Renal cortex interstitium (tissue), 11 donors: ENCODE results near the gene PHETA1. TPM values are rescaled to one million over a fixed set of nuclear protein-coding genes. Genes with fewer than 3 reads are reported as not detected.
"Not testable (repeated sequence)": the region's sequence is repeated elsewhere in the genome, so short reads cannot be mapped to it uniquely, and the experiment has no call there.

ENCODE experiments used
- DNase-seq, 11 donors: peaks; one replicate each; pipeline ENCODE4 v3.0.0-alpha.2; 2013; ENCODE audit warnings: low read depth in 9 of 11, low spot score in 4 of 11; ENCODE audit errors: extremely low read depth in 1 of 11
- polyA plus RNA-seq, 3 donors: library from polyadenylated mRNA; unstranded; fragments of 120-200 nt; gene quantifications; one replicate each; pipeline ENCODE4 v1.2.1, GENCODE V29; 2013; ENCODE audit not compliant: insufficient read length in 3 of 3

The PHETA1 gene
- polyA plus RNA-seq, 3 donors, result 10.4 to 15.1 (median 13.1) TPM

DNA sequence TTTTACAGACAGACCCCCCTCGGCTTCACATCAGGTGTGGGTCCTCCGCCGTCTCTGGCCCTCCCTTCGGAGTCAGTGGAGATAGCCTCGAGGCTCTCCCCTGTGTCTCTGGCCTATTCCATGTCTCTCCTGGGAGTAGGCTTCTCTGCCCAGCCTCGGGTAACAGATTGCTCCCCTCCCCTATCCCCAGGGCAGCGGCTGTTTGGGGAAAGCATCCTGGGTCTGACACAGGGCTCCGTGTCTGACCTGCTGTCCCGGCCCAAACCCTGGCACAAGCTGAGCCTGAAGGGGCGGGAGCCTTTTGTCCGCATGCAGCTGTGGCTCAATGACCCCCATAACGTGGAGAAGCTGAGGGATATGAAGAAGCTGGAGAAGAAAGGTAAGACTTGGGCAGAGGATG lies 30.8 kb downstream of the PHETA1 start:
- DNase-seq, result no peak

DNA sequence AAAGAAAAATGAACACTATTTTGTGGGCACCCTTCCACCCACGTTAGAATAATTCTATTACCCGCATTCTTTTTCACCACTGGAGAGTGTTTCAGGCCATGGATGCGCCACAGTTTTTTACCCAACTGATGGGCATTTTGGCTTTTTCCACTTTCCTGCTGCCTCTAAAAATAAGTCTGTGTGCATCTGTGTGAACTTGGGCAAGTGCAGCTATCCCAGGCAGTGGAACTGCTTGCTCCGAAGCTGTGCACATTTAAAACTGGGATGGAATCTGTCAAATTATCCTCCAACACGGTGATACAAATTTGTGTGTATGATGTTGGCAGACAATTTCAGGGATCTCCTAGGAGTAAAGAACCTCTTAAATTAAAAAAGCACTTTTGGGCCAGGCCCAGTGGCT lies 31.5 kb downstream of the PHETA1 start:
- no peak for DNase-seq

DNA sequence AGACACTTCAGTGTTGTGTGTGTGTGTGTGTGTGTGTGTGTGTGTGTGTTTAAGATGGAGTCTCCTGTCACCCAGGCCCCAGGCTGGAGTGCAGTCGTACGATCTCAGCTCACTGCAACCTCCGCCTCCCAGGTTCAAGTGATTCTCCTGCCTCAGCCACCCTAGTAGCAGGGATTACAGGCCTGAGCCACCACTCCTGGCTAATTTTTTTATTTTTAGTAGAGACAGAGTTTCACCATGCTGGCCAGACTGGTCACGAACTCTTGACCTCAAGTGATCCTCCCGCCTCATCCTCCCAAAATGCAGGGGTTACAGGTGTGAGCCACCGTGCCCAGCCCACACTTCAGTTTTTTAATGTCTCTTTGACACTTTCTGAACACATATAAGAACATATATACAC lies 32.5 kb downstream of the PHETA1 start:
- not testable (repeated sequence) for DNase-seq

DNA sequence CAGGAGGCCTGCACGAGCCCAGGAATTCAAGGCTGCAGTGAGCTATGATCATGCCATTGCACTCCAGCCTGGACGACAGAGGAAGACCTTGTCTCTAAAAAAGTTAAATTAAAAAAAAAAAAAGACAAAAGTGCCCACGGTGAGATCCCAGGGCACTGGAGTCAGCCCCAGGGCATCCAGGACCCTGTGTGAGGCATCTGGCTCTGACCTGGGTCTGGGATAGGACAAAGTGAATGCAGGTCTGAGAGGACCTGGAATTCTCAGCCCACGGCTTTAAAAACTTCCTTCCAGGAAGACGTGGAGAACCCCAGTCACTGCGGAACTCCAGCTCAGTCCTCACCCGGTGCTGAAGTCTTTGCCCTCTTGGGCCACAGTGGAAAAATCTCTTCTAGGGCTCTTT lies 33.1 kb downstream of the PHETA1 start:
- no peak for DNase-seq

DNA sequence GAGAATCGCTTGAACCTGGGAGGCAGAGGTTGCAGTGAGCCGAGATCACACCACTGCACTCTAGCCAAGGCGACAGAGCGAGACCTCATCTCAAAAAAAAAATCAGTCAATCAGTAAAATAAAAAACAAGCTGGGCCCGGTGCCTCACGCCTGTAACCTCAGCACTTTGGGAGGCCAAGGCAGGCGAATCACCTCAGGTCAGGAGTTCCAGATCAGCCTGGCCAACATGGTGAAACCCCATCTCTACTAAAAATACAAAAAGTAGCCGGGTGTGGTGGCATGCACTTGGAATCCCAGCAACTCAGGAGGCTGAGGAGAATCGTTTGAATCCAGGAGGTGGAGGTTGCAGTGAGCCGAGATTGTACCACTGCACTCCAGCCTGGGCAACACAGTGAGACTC lies 33.6 kb downstream of the PHETA1 start:
- not testable (repeated sequence) for DNase-seq

- DNase-seq, result no peak
Observed at GRCh38 chr12:111334393-111334915, 34.4 kb downstream of the PHETA1 start.

DNA sequence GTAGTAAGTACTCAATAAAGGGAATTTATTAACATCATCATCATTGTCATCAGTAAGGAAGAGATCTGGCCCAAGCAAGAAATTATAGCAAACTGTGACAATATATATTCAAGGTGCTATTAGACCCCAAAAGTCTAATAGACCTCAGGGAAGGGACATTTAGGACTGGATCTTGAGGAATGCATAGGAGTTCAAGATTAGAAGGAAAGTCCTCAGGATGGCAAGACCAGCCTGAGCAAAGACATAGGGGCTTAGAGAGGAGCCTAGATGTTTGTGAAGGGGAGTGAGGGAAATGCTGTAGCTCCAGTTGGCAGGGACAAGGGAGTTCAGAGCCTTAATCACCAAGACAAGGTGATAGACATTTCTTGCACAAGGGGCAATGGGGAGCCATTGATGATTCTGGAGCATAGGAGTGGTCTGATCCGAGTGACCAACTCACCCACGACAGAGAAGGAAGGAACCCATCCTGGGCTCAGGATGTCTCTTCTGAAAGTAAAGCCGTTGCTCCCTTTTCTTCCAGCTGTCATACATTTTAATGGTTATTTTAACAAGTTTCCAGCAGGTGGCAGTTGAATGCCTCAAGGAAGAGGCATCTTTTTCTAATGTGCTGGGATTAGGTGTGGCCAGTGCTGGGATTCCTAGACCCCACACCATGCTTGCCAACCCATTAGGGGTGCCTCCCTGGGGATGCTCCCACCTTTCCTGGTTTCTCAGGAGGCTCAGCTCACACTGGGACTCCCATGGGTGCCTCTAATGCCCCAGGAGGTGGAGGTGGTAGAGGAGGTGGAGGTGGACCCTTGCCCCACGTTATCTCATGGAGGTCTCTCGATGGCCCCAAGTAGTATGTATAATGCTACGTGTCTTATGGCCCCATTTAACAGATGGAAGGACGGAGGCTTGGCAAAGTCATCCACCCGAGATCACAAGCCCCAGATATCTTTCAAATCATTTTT lies 37.8 kb downstream of the PHETA1 start:
- DNase-seq, result peak in 4 of 11 donors; percentile 12 to 24 (median 17)

- no peak for DNase-seq
Observed at GRCh38 chr12:111328138-111328537, 40.8 kb downstream of the PHETA1 start.

DNA sequence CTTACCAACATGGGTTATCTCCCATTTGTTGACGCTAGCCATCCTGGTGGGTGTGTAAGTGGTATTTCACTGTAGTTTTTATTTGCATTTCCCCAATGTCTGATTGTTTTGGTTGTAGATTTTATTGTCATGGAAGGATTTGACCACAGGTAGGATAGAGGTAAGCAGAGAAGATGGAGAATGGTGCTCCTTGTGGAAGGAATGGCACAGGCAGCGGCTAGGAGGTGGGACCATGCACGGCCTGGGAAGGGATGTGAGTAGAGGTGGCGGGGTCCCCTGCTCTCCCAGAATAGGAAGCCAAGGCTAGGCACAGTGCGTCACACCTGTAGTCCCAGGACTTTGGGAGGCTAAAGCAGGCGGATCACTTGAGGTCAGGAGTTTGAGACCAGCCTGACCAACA lies 41.4 kb downstream of the PHETA1 start:
- DNase-seq, result no peak

- DNase-seq, result no peak
Observed at GRCh38 chr12:111322336-111323250, 46.3 kb downstream of the PHETA1 start.

GRCh38 chr12:111321317-111321716 lies 47.6 kb downstream of the PHETA1 start:
- DNase-seq, result no peak

DNA sequence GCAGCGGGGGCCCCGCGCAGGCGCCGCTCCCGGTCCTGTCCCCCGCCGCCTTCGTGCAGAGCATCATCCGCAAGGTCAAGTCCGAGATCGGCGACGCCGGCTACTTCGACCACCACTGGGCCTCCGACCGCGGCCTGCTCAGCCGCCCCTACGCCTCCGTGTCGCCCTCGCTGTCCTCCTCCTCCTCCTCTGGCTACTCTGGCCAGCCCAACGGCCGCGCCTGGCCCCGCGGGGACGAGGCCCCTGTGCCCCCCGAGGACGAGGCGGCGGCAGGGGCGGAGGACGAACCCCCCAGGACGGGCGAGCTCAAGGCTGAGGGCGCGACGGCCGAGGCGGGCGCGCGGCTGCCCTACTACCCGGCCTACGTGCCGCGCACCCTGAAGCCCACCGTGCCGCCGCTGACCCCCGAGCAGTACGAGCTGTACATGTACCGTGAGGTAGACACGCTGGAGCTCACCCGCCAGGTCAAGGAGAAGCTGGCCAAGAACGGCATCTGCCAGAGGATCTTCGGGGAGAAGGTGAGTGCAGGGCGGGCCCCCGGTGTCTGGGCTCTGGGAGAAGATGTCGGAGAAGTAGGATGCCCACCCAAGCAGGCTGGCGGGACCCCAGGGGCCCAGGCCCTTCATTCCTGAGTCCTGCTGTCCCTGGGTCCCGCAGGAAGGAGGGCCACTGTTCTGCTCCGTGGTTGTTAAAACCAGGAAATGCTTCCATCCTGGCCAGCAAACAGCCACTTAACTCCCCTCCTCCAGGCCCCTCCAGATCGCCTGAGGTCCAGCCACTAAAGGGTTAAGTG lies 48.4 kb downstream of the PHETA1 start:
- no peak for DNase-seq

DNA sequence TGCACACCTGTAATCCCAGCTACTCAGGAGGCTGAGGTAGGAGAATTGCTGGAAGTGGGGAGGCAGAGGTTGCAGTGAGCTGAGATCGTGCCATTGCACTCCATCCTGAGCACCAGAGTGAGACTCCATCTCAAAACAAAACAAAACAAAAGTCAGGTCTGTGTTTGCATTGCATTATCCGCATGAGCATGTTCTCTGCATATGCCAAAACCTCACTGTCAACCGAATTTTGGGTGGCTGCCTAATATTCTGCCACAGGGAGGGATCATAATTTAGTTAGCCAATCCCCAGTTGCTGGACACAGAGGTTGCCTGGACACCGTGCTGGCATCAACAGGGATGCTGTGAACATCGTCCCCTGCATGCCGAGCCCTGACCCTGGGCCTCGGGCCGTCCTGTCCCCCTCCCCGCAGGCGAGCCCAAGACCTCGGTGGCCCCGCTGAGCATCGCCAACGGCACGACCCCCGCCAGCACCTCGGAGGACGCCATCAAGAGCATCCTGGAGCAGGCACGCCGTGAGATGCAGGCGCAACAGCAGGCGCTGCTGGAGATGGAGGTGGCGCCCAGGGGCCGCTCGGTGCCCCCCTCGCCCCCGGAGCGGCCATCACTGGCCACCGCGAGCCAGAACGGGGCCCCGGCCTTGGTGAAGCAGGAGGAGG lies 49.2 kb downstream of the PHETA1 start:
- DNase-seq, result no peak

DNA sequence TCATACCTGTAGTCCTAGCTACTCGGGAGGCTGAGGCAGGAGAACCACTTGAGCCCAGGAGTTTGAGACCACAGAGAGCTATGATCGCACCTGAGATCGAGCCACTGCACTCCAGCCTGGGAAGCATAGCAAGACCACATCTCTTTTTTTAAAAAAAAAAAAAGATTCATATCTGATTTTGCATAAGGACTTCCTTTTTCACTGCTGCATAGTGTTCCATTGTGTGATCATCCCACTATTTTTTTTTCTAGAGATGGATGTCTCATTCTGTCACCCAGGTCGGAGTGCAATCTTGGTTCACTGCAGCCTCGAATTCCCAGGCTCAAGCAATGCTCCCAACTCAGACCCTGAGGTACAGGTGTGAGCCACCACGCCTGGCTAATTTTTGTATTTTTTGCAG lies 50.4 kb downstream of the PHETA1 start:
- DNase-seq, result no peak

- DNase-seq, result no peak
Observed at GRCh38 chr12:111316671-111317070, 52.2 kb downstream of the PHETA1 start.

DNA sequence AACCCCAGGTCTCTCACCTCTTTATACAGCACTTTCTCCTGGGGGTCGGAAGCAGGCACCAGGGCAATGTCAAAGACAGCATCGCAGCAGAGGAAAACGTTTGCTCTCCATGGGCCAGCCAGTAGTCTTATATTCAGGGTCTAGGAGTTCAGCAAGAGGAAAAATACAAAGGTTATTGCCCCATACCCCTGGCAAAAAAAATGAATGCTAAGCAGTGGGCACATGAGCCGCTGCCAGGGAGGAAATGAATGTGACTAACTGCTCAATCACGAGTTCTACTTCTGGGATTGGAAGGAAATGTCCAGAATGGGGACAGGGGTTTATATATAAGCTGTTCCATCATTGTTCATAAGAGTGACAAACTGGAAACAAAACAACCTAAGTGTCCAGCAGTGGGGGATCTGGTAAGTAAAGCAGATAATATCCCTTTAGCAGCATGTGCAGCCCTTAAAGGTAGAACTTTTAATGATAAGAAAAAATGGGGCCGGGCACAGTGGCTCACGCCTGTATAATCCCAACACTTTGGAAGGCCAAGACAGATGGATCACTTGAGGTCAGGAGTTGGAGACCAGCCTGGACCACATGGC lies 53.8 kb downstream of the PHETA1 start:
- no peak for DNase-seq

- peak; percentile 37 to 67 (median 54) for DNase-seq
Observed at GRCh38 chr12:111313833-111314259, 55.0 kb downstream of the PHETA1 start.

GRCh38 chr12:111312708-111313107 lies 56.2 kb downstream of the PHETA1 start:
- DNase-seq, result no peak
